GM19372 (cell line): ENCODE results near the gene C17orf100.
"Not testable (repeated sequence)": the region's sequence is repeated elsewhere in the genome, so short reads cannot be mapped to it uniquely, and the experiment has no call there.

Experiments
- ATAC-seq: cut with Tn5 transposase; IDR thresholded peaks from one replicate; pipeline ENCODE4 v1.9.1; 2021; ENCODE audit warnings: mild to moderate bottlenecking, low read depth, moderate library complexity; ENCODE audit not compliant: unreplicated experiment

C17orf100 gene

GRCh38 chr17:6640536-6641246 is 10.9 kb upstream of the C17orf100 start, which contains the start of the genes KIAA0753 and TXNDC17:
Gene KIAA0753, minus strand, starts transcription at chr17:6640711. Its CDS starts 5,608 bp downstream, at chr17:6635103.
Gene TXNDC17, plus strand, starts transcription at chr17:6641060. Its CDS starts 23 bp downstream, at chr17:6641083.
- peak; percentile 91 for ATAC-seq

GRCh38 chr17:6641247-6641863 is 10.2 kb upstream of the C17orf100 start:
- peak; percentile 8 for ATAC-seq

- ATAC-seq, result no peak
Observed at GRCh38 chr17:6642592-6642991, 9.0 kb upstream of the C17orf100 start.

GRCh38 chr17:6643451-6644125 is 8.0 kb upstream of the C17orf100 start:
- no peak for ATAC-seq

GRCh38 chr17:6648181-6648580 is 3.4 kb upstream of the C17orf100 start:
- ATAC-seq, result no peak

GRCh38 chr17:6651919-6652452 is 424 bp downstream of the C17orf100 start:
- no peak for ATAC-seq

GRCh38 chr17:6654841-6655731 is 3.5 kb downstream of the C17orf100 start:
- no peak for ATAC-seq

GRCh38 chr17:6655732-6656361 is 4.3 kb downstream of the C17orf100 start:
- not testable (repeated sequence) for ATAC-seq

- ATAC-seq, result not testable (repeated sequence)
Observed at GRCh38 chr17:6656797-6657632, 5.5 kb downstream of the C17orf100 start.

GRCh38 chr17:6657633-6658287 is 6.2 kb downstream of the C17orf100 start:
- ATAC-seq, result no peak

- not testable (repeated sequence) for ATAC-seq
Observed at GRCh38 chr17:6658411-6658810, 6.8 kb downstream of the C17orf100 start.

- no peak for ATAC-seq
Observed at GRCh38 chr17:6660101-6660500, 8.5 kb downstream of the C17orf100 start.

GRCh38 chr17:6660805-6661463 is 9.4 kb downstream of the C17orf100 start:
- peak; percentile 67 for ATAC-seq

- no peak for ATAC-seq
Observed at GRCh38 chr17:6661464-6661848, 9.9 kb downstream of the C17orf100 start.

GRCh38 chr17:6663200-6663599 is 11.6 kb downstream of the C17orf100 start:
- not testable (repeated sequence) for ATAC-seq

- ATAC-seq, result no peak
Observed at GRCh38 chr17:6666077-6666521, 14.5 kb downstream of the C17orf100 start.

GRCh38 chr17:6666557-6666956 is 15.0 kb downstream of the C17orf100 start:
- ATAC-seq, result no peak

- ATAC-seq, result no peak
Observed at GRCh38 chr17:6667516-6667915, 16.0 kb downstream of the C17orf100 start.
